HEK293T (cell line): ENCODE data around the gene PPP2CA.
A peak's percentile ranks its signal among the peaks of the same experiment; 100 is the strongest.
"Not testable (repeated sequence)": the region's sequence is repeated elsewhere in the genome, so short reads cannot be mapped to it uniquely, and the experiment has no call there.

Experiments used
- CTCF ChIA-PET: fragments of 350-600 bp; formaldehyde crosslinking; extraction: SDS; loops from one replicate; lab custom pipeline; 2021; ENCODE audit warnings: antibody characterized with exemption, inconsistent platforms; lab: Yijun Ruan, JAX
- POLR2A ChIA-PET: fragments of 350-600 bp; formaldehyde crosslinking; extraction: SDS; loops from one replicate; lab custom pipeline; 2020; ENCODE audit warnings: antibody characterized with exemption, inconsistent platforms; lab: Yijun Ruan, JAX
- DNase-seq: peaks from one replicate; pipeline ENCODE4 v3.0.0; 2012; ENCODE audit warnings: mixed read lengths; ENCODE audit errors: extremely low spot score
- ARNT ChIP-seq: fragments of 450-650 bp; IDR thresholded peaks from 2 replicates; pipeline ENCODE4 v1.6.1; 2017; ENCODE audit warnings: mild to moderate bottlenecking
- BHLHE40 ChIP-seq: fragments of 450-650 bp; IDR thresholded peaks from 2 replicates; pipeline ENCODE4 v1.6.1; 2016; ENCODE audit warnings: mild to moderate bottlenecking, moderate library complexity, borderline replicate concordance
- CTBP1 ChIP-seq: fragments of 450-650 bp; IDR thresholded peaks from 2 replicates; pipeline ENCODE4 v1.6.1; 2016; ENCODE audit warnings: borderline replicate concordance
- ELF4 ChIP-seq: fragments of 450-650 bp; IDR thresholded peaks from 2 replicates; pipeline ENCODE4 v1.6.1; 2017; ENCODE audit warnings: antibody characterized with exemption
- FOXA1 ChIP-seq: fragments of 450-650 bp; IDR thresholded peaks from 2 replicates; pipeline ENCODE4 v1.6.1; 2016; ENCODE audit warnings: mild to moderate bottlenecking
- FOXK2 ChIP-seq: fragments of 450-650 bp; IDR thresholded peaks from 2 replicates; pipeline ENCODE4 v1.6.1; 2016; ENCODE audit warnings: mild to moderate bottlenecking
- FOXM1 ChIP-seq: fragments of 450-650 bp; IDR thresholded peaks from 2 replicates; pipeline ENCODE4 v1.6.1; 2017; ENCODE audit warnings: mild to moderate bottlenecking, borderline replicate concordance
- HDGF ChIP-seq: fragments of 450-650 bp; IDR thresholded peaks from 2 replicates; pipeline ENCODE4 v1.6.1; 2017; ENCODE audit warnings: antibody characterized with exemption, borderline replicate concordance
- L3MBTL2 ChIP-seq: fragments of 450-650 bp; conservative IDR thresholded peaks from 2 replicates; pipeline ENCODE4 v1.6.1; 2016; ENCODE audit warnings: mild to moderate bottlenecking
- LEF1 ChIP-seq: fragments of 450-650 bp; IDR thresholded peaks from 2 replicates; pipeline ENCODE4 v1.6.1; 2017; ENCODE audit warnings: mild to moderate bottlenecking, borderline replicate concordance
- NFRKB ChIP-seq: fragments of 450-650 bp; IDR thresholded peaks from 2 replicates; pipeline ENCODE4 v1.6.1; 2016; ENCODE audit warnings: mild to moderate bottlenecking, moderate library complexity
- SP1 ChIP-seq: fragments of 450-650 bp; IDR thresholded peaks from 2 replicates; pipeline ENCODE4 v1.6.1; 2017
- SUZ12 ChIP-seq: fragments of 450-650 bp; IDR thresholded peaks from 2 replicates; pipeline ENCODE4 v1.6.1; 2016; ENCODE audit warnings: mild to moderate bottlenecking
- TARDBP ChIP-seq: fragments of 450-650 bp; IDR thresholded peaks from 2 replicates; pipeline ENCODE4 v1.6.1; 2016
- ZNF384 ChIP-seq: fragments of 450-650 bp; IDR thresholded peaks from 2 replicates; pipeline ENCODE4 v1.6.1; 2016
- TF ChIP-seq, protein P1 (sequence below): fragments of 450-650 bp; IDR thresholded peaks from 2 replicates; pipeline ENCODE4 v1.6.1; 2016

Gene PPP2CA

DNA sequence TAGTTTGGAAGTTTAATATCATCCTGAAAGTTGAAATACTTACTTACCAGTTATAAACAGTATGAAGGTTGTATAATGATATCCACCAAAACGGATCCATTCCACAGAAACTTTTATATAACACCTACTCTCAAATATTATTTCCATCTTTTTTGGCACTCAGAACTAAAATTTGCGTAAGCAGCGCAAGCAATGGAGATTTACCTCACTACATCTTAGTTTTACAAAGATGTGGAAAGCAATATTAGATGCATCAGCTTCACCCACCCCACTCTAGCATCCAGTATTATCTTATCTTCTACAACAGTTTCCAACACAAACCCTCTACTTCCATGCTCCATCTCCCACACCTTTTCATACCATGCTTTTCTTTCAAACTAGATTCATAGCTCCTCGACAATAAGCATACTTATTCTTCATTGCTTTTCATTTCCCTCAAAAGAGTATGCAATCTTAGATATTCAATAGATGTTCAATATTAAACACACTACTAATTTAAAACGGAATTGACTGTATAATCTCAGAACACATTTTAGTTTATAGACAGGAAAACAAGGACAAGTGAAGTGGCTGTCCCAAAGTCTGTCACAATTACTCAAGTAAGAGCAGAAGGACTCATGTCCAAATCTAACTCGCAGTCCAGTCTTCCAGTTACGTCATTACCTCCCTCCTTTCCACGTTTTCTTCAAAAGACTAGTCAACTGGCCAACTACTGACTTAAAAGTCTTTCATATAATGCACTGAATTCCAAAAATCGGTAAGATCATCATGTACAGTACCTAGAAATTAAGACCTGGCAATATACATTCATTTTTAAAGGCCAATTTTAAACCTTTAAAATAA, 2.2 kb downstream of the PPP2CA start:
- ChIA-PET POLR2A (interaction anchor here (1.0 to 1.6 kb wide), 2 partner anchors 13 to 50 kb away, joined by 3 to 6 read pairs; no protein-coding TSS in a partner anchor), CTCF (interaction anchor here (0.6 to 1.1 kb wide), 2 partner anchors 184 to 530 kb away, joined by 3 read pairs; no protein-coding TSS in a partner anchor)
- TF ChIP-seq L3MBTL2: no peak
- no peak for TF ChIP-seq SUZ12
- TF ChIP-seq ARNT: no peak
- no peak for TF ChIP-seq HDGF
- TF ChIP-seq BHLHE40: no peak
- no peak for TF ChIP-seq SP1
- TF ChIP-seq NFRKB: no peak
- no peak for TF ChIP-seq FOXM1
- TF ChIP-seq, protein P1, sequence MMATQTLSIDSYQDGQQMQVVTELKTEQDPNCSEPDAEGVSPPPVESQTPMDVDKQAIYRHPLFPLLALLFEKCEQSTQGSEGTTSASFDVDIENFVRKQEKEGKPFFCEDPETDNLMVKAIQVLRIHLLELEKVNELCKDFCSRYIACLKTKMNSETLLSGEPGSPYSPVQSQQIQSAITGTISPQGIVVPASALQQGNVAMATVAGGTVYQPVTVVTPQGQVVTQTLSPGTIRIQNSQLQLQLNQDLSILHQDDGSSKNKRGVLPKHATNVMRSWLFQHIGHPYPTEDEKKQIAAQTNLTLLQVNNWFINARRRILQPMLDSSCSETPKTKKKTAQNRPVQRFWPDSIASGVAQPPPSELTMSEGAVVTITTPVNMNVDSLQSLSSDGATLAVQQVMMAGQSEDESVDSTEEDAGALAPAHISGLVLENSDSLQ: no peak
- no peak for TF ChIP-seq CTBP1
- TF ChIP-seq FOXK2: no peak
- TF ChIP-seq ZNF384: no peak
- no peak for TF ChIP-seq FOXA1
- no peak for TF ChIP-seq TARDBP
- no peak for TF ChIP-seq LEF1
- no peak for TF ChIP-seq ELF4
- no peak for DNase-seq

- CTCF ChIA-PET: interaction anchor here (0.6 to 1.1 kb wide), 3 partner anchors 12 to 1812 kb away, joined by 3 to 7 read pairs (median 5); no protein-coding TSS in a partner anchor
- DNase-seq, POLR2A ChIA-PET: not testable (repeated sequence)
Observed at GRCh38 chr5:134221690-134222089, 4.2 kb downstream of the PPP2CA start.

DNA sequence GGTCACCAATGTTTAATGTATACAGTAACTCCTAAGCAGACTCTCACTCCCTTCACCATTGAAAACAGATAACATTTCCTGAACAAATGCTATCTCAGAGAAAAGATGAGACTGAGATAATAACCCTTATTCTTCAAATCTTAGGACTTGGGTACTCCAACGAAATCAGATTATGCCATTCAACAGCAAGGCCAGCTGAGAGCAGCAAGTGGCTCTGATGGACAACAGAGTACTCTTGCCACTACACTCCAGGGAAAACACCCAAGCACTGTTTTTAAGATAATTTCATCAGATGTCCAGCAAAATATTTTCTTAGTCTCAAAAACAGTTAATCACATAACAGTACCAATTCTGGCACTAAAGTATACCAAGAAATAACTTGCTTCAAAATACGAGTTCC, 10.1 kb downstream of the PPP2CA start:
- DNase-seq: no peak
- ChIA-PET POLR2A (interaction anchor here (4.2 kb wide), 1 partner anchor 10 kb away, joined by 27 read pairs; the partner anchor contains the start of gene PPP2CA), CTCF (no interaction called here)
- TF ChIP-seq NFRKB (no peak), FOXM1 (no peak), TARDBP (no peak), ARNT (no peak), HDGF (no peak), ELF4 (no peak), LEF1 (no peak), CTBP1 (no peak), SUZ12 (no peak), FOXA1 (no peak), FOXK2 (no peak), ZNF384 (no peak), SP1 (no peak), BHLHE40 (no peak), L3MBTL2 (no peak)
- TF ChIP-seq, protein P1: no peak

GRCh38 chr5:134211263-134212031, 14.4 kb downstream of the PPP2CA start:
- DNase-seq: not testable (repeated sequence)
- peak; percentile 36; the same call in 1 of the 2 replicates for TF ChIP-seq ZNF384
- POLR2A ChIA-PET: interaction anchor here (0.8 to 1.4 kb wide), 3 partner anchors 12 to 34 kb away, joined by 3 to 6 read pairs (median 3); partner anchors contain the start of gene PPP2CA
- CTCF ChIA-PET: interaction anchor here (0.6 kb wide), 2 partner anchors 15 to 29 kb away, joined by 3 to 4 read pairs; no protein-coding TSS in a partner anchor

- no peak for DNase-seq
- POLR2A ChIA-PET: interaction anchor here (2.5 kb wide), 1 partner anchor 16 kb away, joined by 21 read pairs; the partner anchor contains the start of gene PPP2CA
- CTCF ChIA-PET: interaction anchor here (1.0 to 1.2 kb wide), 2 partner anchors 12 to 80 kb away, joined by 3 to 4 read pairs; no protein-coding TSS in a partner anchor
- TF ChIP-seq FOXK2: no peak
- TF ChIP-seq, protein P1: no peak
- TF ChIP-seq NFRKB: no peak
- no peak for TF ChIP-seq FOXM1
- TF ChIP-seq HDGF: no peak
- no peak for TF ChIP-seq TARDBP
- no peak for TF ChIP-seq LEF1
- no peak for TF ChIP-seq ARNT
- no peak for TF ChIP-seq SP1
- TF ChIP-seq L3MBTL2: no peak
- TF ChIP-seq CTBP1: no peak
- no peak for TF ChIP-seq FOXA1
- no peak for TF ChIP-seq BHLHE40
- no peak for TF ChIP-seq SUZ12
- no peak for TF ChIP-seq ELF4
- TF ChIP-seq ZNF384: no peak
Observed at GRCh38 chr5:134209477-134210245, 16.2 kb downstream of the PPP2CA start.
